Liver (tissue), 9 donors: ENCODE data around the gene HIP1R. TPM values are rescaled to one million over a fixed set of nuclear protein-coding genes. Genes with fewer than 3 reads are reported as not detected.

Experiments used
- DNase-seq: peaks from one replicate; pipeline ENCODE4 v3.0.0-alpha.2; 2017; ENCODE audit warnings: low spot score
- H3K27ac ChIP-seq, 2 donors: one replicate each; pipeline ENCODE4 v1.7.0; 2013; ENCODE audit warnings: inconsistent platforms in 2 of 2, low read length in 2 of 2, control low read depth in 1 of 2, low read depth in 1 of 2, mild to moderate bottlenecking in 1 of 2
- H3K27me3 ChIP-seq, 4 donors: one replicate each; pipeline versions ENCODE4 v1.6.1 to v1.7.0; 2013; ENCODE audit warnings: low read length in 3 of 4, inconsistent platforms in 1 of 4, mild to moderate bottlenecking in 1 of 4, moderate library complexity in 1 of 4; ENCODE audit not compliant: control insufficient read depth in 4 of 4, insufficient read depth in 4 of 4
- H3K36me3 ChIP-seq, 4 donors: one replicate each; pipeline versions ENCODE4 v1.6.1 to v1.7.0; 2013; ENCODE audit warnings: low read length in 3 of 4, mild to moderate bottlenecking in 3 of 4, low read depth in 1 of 4, moderate library complexity in 1 of 4; ENCODE audit not compliant: control insufficient read depth in 4 of 4, insufficient read depth in 3 of 4
- H3K4me1 ChIP-seq, 4 donors: one replicate each; pipeline versions ENCODE4 v1.6.1 to v1.7.0; 2013; ENCODE audit warnings: low read length in 3 of 4, mild to moderate bottlenecking in 3 of 4, moderate library complexity in 1 of 4; ENCODE audit not compliant: control insufficient read depth in 4 of 4, insufficient read depth in 4 of 4
- H3K4me3 ChIP-seq, 3 donors: one replicate each; pipeline versions ENCODE4 v1.6.1 to v1.7.0; 2013; ENCODE audit warnings: low read length in 3 of 3, control low read depth in 1 of 3, low read depth in 1 of 3, mild to moderate bottlenecking in 1 of 3
- H3K9ac ChIP-seq, 2 donors: one replicate each; pipeline ENCODE4 v1.7.0; 2013; ENCODE audit warnings: low read length in 2 of 2, mild to moderate bottlenecking in 2 of 2, moderate library complexity in 2 of 2, control low read depth in 1 of 2, low read depth in 1 of 2
- H3K9me3 ChIP-seq, 4 donors: one replicate each; pipeline versions ENCODE4 v1.6.1 to v1.7.0; 2013; ENCODE audit warnings: low read length in 3 of 4; ENCODE audit not compliant: control insufficient read depth in 4 of 4
- EGR1 ChIP-seq, 2 donors: IDR thresholded peaks; 2 replicates each; pipeline ENCODE4 v1.6.1; 2016 to 2018; ENCODE audit warnings: antibody characterized with exemption in 2 of 2, low read depth in 2 of 2
- GABPA ChIP-seq, 2 donors: IDR thresholded peaks in 1 of 2; conservative IDR thresholded peaks in 1 of 2; 2 replicates each; pipeline ENCODE4 v1.6.1; 2016; ENCODE audit warnings: antibody characterized with exemption in 2 of 2, mild to moderate bottlenecking in 1 of 2, moderate library complexity in 1 of 2
- HNF4A ChIP-seq, 2 donors: conservative IDR thresholded peaks; 2 replicates each; pipeline ENCODE4 v1.6.1; 2016; ENCODE audit warnings: antibody characterized with exemption in 2 of 2, mild to moderate bottlenecking in 2 of 2
- HNF4G ChIP-seq: IDR thresholded peaks from 2 replicates; pipeline ENCODE4 v1.6.1; 2016; ENCODE audit warnings: antibody characterized with exemption
- JUND ChIP-seq, 2 donors: IDR thresholded peaks; 2 replicates each; pipeline ENCODE4 v1.6.1; 2016; ENCODE audit warnings: antibody characterized with exemption in 2 of 2
- MAX ChIP-seq: IDR thresholded peaks from 2 replicates; pipeline ENCODE4 v1.6.1; 2016; ENCODE audit warnings: antibody characterized with exemption
- NR2F2 ChIP-seq: IDR thresholded peaks from 2 replicates; pipeline ENCODE4 v1.6.1; 2016; ENCODE audit warnings: antibody characterized with exemption
- RAD21 ChIP-seq, 2 donors: IDR thresholded peaks; 2 replicates each; pipeline ENCODE4 v1.6.1; 2016; ENCODE audit warnings: antibody characterized with exemption in 2 of 2, mild to moderate bottlenecking in 2 of 2
- RXRA ChIP-seq, 2 donors: IDR thresholded peaks; 2 replicates each; pipeline ENCODE4 v1.6.1; 2017 to 2018; ENCODE audit warnings: antibody characterized with exemption in 2 of 2, mild to moderate bottlenecking in 1 of 2
- SP1 ChIP-seq: IDR thresholded peaks from 2 replicates; pipeline ENCODE4 v1.6.1; 2018; ENCODE audit warnings: antibody characterized with exemption, mild to moderate bottlenecking
- YY1 ChIP-seq: IDR thresholded peaks from 2 replicates; pipeline ENCODE4 v1.6.1; 2016; ENCODE audit warnings: antibody characterized with exemption, mild to moderate bottlenecking
- ZBTB33 ChIP-seq: IDR thresholded peaks from 2 replicates; pipeline ENCODE4 v1.6.1; 2016; ENCODE audit warnings: antibody characterized with exemption
- WGBS: extraction: QIAGEN DNeasy Blood & Tissue Kit; methylation state at CpG from one replicate; pipeline ENCODE4 v1.1.7; 2013; 5-methylcytosine and 5-hydroxymethylcytosine counted together
- polyA plus RNA-seq, 2 donors: library from polyadenylated mRNA; stranded (reverse) in 1 of 2; unstranded in 1 of 2; fragments of 200-250 nt in 1 of 2; fragments of >200 nt in 1 of 2; fragmentation: Nextera tagmentation in 1 of 2; extraction: Ambion mirVana in 1 of 2; gene quantifications; one replicate each; pipeline versions ENCODE4 v1.2.1 to v1.2.3, GENCODE V29; 2013 to 2015
- total RNA-seq, 2 donors: library from RNA; depleted of rRNA; stranded (reverse); fragments of >200 nt; gene quantifications; one replicate each; pipeline ENCODE4 v1.2.3, GENCODE V29; 2014
- donor health status: healthy.
- donor health status: healthy.
- donor health status: healthy.
- donor health status: healthy.
- donor health status: healthy.

The HIP1R gene
- total and polyA plus RNA-seq, 4 donors = 12.4 to 52.5 (median 17.0) TPM

- WGBS = 41% methylated on average over 5 of the region's 5 CpGs
- no peaks in the 10 kb centered on the region for H3K9me3 ChIP-seq
- no peak for DNase-seq
- no peak overlapping the region for H3K4me3 ChIP-seq
- TF ChIP-seq YY1 (no peak), RAD21 (IDR thresholded peaks at IDR 0.05) (no peak), JUND (IDR thresholded peaks at IDR 0.05) (no peak), EGR1 (IDR thresholded peaks at IDR 0.05; ENCODE audit: low read depth in 2 of 2) (no peak), NR2F2 (no peak), MAX (no peak)
- H3K36me3 ChIP-seq = no peaks in the 10 kb centered on the region
- peaks cover 0 to 10% (median 7%) of the 10 kb centered on the region in 4 donors for H3K4me1 ChIP-seq
- H3K27me3 ChIP-seq = no peaks in the 10 kb centered on the region
- H3K9ac ChIP-seq = no peak overlapping the region
- H3K27ac ChIP-seq = no peak overlapping the region
Observed at GRCh38 chr12:122827258-122827657, 8.0 kb upstream of the HIP1R start.

GRCh38 chr12:122830517-122831214, 4.6 kb upstream of the HIP1R start:
- Histone ChIP-seq H3K27ac (no peak overlapping the region), H3K9ac (no peak overlapping the region), H3K36me3 (no peaks in the 10 kb centered on the region), H3K4me3 (no peak overlapping the region), H3K9me3 (no peaks in the 10 kb centered on the region), H3K4me1 (peaks cover 0 to 19% (median 15%) of the 10 kb centered on the region in 4 donors), H3K27me3 (no peaks in the 10 kb centered on the region)
- TF ChIP-seq ZBTB33 (no peak), YY1 (no peak)
- WGBS = 77% methylated on average over 7 of the region's 7 CpGs
- DNase-seq = no peak

GRCh38 chr12:122834104-122834920, 945 bp upstream of the HIP1R start:
- TF ChIP-seq HNF4A (conservative IDR thresholded peaks at IDR 0.05) = peak in 1 of 2 donors; percentile 13
- peak; percentile 35 for TF ChIP-seq SP1
- peak in 1 of 2 donors; percentile 16 for TF ChIP-seq RXRA (IDR thresholded peaks at IDR 0.05)
- no peak for TF ChIP-seq GABPA (IDR thresholded peaks at IDR 0.05 in 1 of 2, conservative IDR thresholded peaks at IDR 0.05 in 1 of 2)
- peak; percentile 32 to 60 for TF ChIP-seq EGR1 (IDR thresholded peaks at IDR 0.05; ENCODE audit: low read depth in 2 of 2)
- TF ChIP-seq YY1 = no peak
- no peak for TF ChIP-seq HNF4G
- TF ChIP-seq MAX = no peak
- TF ChIP-seq NR2F2 = peak; percentile 34
- Histone ChIP-seq H3K4me1 (peaks cover 2 to 34% (median 29%) of the 10 kb centered on the region in 4 donors), H3K27me3 (no peaks in the 10 kb centered on the region), H3K4me3 (peak overlapping the region in 2 of 3 donors; percentile 63 to 88), H3K27ac (peak overlapping the region; percentile 61 to 70), H3K9ac (peak overlapping the region in 1 of 2 donors; percentile 36), H3K9me3 (no peaks in the 10 kb centered on the region), H3K36me3 (no peaks in the 10 kb centered on the region)
- 15% methylated on average over 21 of the region's 21 CpGs for WGBS
- DNase-seq = no peak
